OCI-LY3 (cell line): ENCODE data around the gene CTDSPL.

Source experiments
- H2AFZ ChIP-seq: fragments of 200-600, 300-600 bp; shearing (Covaris generic); 2 replicates; pipeline ENCODE4 v1.6.0; 2014; ENCODE audit warnings: antibody characterized with exemption, low read depth, low read length
- H3K27ac ChIP-seq: fragments of 200-600, 300-600 bp; sonication (generic); 2 replicates; pipeline ENCODE4 v1.5.1; 2014; ENCODE audit warnings: mild to moderate bottlenecking, low read length, moderate library complexity, mixed read lengths
- H3K27me3 ChIP-seq: fragments of 200-600, 300-600 bp; sonication (generic); 2 replicates; pipeline ENCODE4 v1.6.1; 2014; ENCODE audit warnings: low read depth, low read length, mixed read lengths
- H3K36me3 ChIP-seq: fragments of 200-600, 300-600 bp; sonication (generic); replicated peaks from 2 replicates; pipeline ENCODE3; 2014; ENCODE audit warnings: low read depth, low read length, mixed read lengths
- H3K4me1 ChIP-seq: fragments of 300-600, 200-600 bp; sonication (generic); 2 replicates; pipeline ENCODE4 v1.6.1; 2014; ENCODE audit warnings: low read length, mixed read lengths
- H3K4me2 ChIP-seq: fragments of 200-600, 300-600 bp; sonication (generic); 2 replicates; pipeline ENCODE4 v1.6.1; 2014; ENCODE audit warnings: low read length, mixed read lengths
- H3K4me3 ChIP-seq: fragments of 300-600, 200-600 bp; sonication (generic); 2 replicates; pipeline ENCODE4 v1.5.1; 2014; ENCODE audit warnings: antibody characterized with exemption, mild to moderate bottlenecking, low read length, moderate library complexity
- H3K79me2 ChIP-seq: fragments of 300-600, 200-600 bp; shearing (Covaris generic); 2 replicates; pipeline ENCODE4 v1.6.1; 2014; ENCODE audit warnings: mild to moderate bottlenecking, low read length, mixed read lengths
- H3K9ac ChIP-seq: fragments of 300-600, 200-600 bp; shearing (Covaris generic); 2 replicates; pipeline ENCODE4 v1.6.0; 2014; ENCODE audit warnings: mild to moderate bottlenecking, low read length, moderate library complexity
- H3K9me3 ChIP-seq: fragments of 200-600, 300-600 bp; shearing (Covaris generic); 2 replicates; pipeline ENCODE4 v1.6.1; 2014; ENCODE audit warnings: low read length, mixed read lengths; ENCODE audit not compliant: insufficient read depth
- H4K20me1 ChIP-seq: fragments of 200-600, 300-600 bp; sonication (generic); 2 replicates; pipeline ENCODE4 v1.6.1; 2016; ENCODE audit warnings: low read length, mixed read lengths; ENCODE audit not compliant: insufficient read depth
- CTCF ChIP-seq: fragments of 200-600, 300-600 bp; sonication (generic); IDR thresholded peaks from 2 replicates; pipeline ENCODE4 v1.5.1; 2014; ENCODE audit warnings: antibody characterized with exemption, low read length, low read depth
- EZH2phosphoT487 ChIP-seq: fragments of 200-600 bp; shearing (Covaris generic); IDR thresholded peaks from 2 replicates; pipeline ENCODE4 v1.6.1; 2018; ENCODE audit warnings: antibody characterized with exemption, mixed run types, low read depth

CTDSPL gene

GRCh38 chr3:37912052-37912733 lies 50.5 kb downstream of the CTDSPL start:
- peaks cover 12% of the 10 kb centered on the region; the same call in 1 of the 2 replicates for H3K27me3 ChIP-seq
- H4K20me1 ChIP-seq: no peaks in the 10 kb centered on the region
- H3K4me1 ChIP-seq: peaks cover 6% of the 10 kb centered on the region; the same call in 1 of the 2 replicates
- no peak overlapping the region for H3K4me3 ChIP-seq
- H2AFZ ChIP-seq: no peak overlapping the region
- H3K27ac ChIP-seq: no peak overlapping the region
- no peak overlapping the region for H3K4me2 ChIP-seq
- TF ChIP-seq EZH2phosphoT487 (no peak), CTCF (peak; percentile 10; the same call in 1 of the 2 replicates)
- H3K9me3 ChIP-seq: no peaks in the 10 kb centered on the region; the same call in 1 of the 2 replicates
- H3K79me2 ChIP-seq: no peaks in the 10 kb centered on the region
- H3K9ac ChIP-seq: no peak overlapping the region
- no peaks in the 10 kb centered on the region for H3K36me3 ChIP-seq

- Histone ChIP-seq H3K79me2 (no peaks in the 10 kb centered on the region), H3K4me2 (no peak overlapping the region), H3K36me3 (no peaks in the 10 kb centered on the region), H2AFZ (no peak overlapping the region), H3K27me3 (0 out of 2 replicates have a peak, but pooled peaks cover 3% of the 10 kb centered on the region), H3K9ac (no peak overlapping the region), H4K20me1 (no peaks in the 10 kb centered on the region), H3K9me3 (no peaks in the 10 kb centered on the region), H3K4me3 (no peak overlapping the region), H3K4me1 (no peaks in the 10 kb centered on the region), H3K27ac (no peak overlapping the region)
- TF ChIP-seq CTCF: no peak
- TF ChIP-seq EZH2phosphoT487: no peak
These were observed 51.8 kb downstream of the CTDSPL start for GRCh38 chr3:37913522-37913921.

GRCh38 chr3:37916685-37917084 lies 55.0 kb downstream of the CTDSPL start:
- Histone ChIP-seq H3K36me3 (no peaks in the 10 kb centered on the region), H3K9ac (no peak overlapping the region), H3K4me1 (no peaks in the 10 kb centered on the region), H3K4me3 (no peak overlapping the region), H2AFZ (no peak overlapping the region), H3K9me3 (no peaks in the 10 kb centered on the region), H4K20me1 (no peaks in the 10 kb centered on the region), H3K27ac (no peak overlapping the region), H3K79me2 (no peaks in the 10 kb centered on the region), H3K27me3 (0 out of 2 replicates have a peak, but pooled peaks cover 4% of the 10 kb centered on the region), H3K4me2 (no peak overlapping the region)
- TF ChIP-seq EZH2phosphoT487: no peak
- no peak for TF ChIP-seq CTCF

DNA sequence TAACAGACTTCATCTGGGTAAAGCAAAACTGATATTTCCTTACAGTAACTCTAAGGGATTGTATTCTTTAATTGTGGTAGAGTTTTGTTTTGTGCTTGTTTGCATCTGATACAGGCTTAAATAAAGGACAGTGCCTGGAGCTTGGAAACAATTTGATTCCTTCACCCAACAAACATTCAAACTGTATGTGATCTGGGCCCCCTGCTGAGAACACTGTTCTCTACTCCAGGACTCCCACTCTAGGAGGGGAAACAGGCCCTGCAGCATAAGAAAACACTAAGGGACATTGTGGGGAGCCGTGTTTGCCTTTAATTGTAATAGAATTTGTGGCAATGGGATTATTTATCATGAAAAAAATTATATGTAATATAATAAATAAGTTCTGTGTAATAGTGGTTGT lies 56.9 kb downstream of the CTDSPL start:
- Histone ChIP-seq H3K9ac (no peak overlapping the region), H3K4me2 (no peak overlapping the region), H3K79me2 (no peaks in the 10 kb centered on the region), H3K4me1 (no peaks in the 10 kb centered on the region), H3K27me3 (0 out of 2 replicates have a peak, but pooled peaks cover 4% of the 10 kb centered on the region), H3K9me3 (no peaks in the 10 kb centered on the region), H4K20me1 (no peaks in the 10 kb centered on the region), H3K4me3 (no peak overlapping the region), H2AFZ (no peak overlapping the region), H3K36me3 (no peaks in the 10 kb centered on the region), H3K27ac (no peak overlapping the region)
- TF ChIP-seq EZH2phosphoT487: no peak
- no peak for TF ChIP-seq CTCF
